Upper lobe of right lung (tissue), 1 donor: Measurements from ENCODE around the gene SSX2IP. TPM values are rescaled to one million over a fixed set of nuclear protein-coding genes. Genes with fewer than 3 reads are reported as not detected.
"Not testable (repeated sequence)": the region's sequence is repeated elsewhere in the genome, so short reads cannot be mapped to it uniquely, and the experiment has no call there.

Experiments
- ATAC-seq: fragments of 200-7000 bp; cut with Tn5 transposase; one replicate; pipeline ENCODE4 v1.9.1; 2020; ENCODE audit warnings: mild to moderate bottlenecking, moderate library complexity
- DNase-seq: peaks from one replicate; pipeline ENCODE4 v3.0.0-alpha.2; 2020
- H3K27ac ChIP-seq: fragments of 200-600 bp; one replicate; pipeline ENCODE4 v1.8.0; 2022
- H3K27me3 ChIP-seq: fragments of 200-600 bp; one replicate; pipeline ENCODE4 v1.8.0; 2022; ENCODE audit warnings: mild to moderate bottlenecking
- H3K36me3 ChIP-seq: fragments of 200-600 bp; one replicate; pipeline ENCODE4 v1.8.0; 2022
- H3K4me1 ChIP-seq: fragments of 200-600 bp; one replicate; pipeline ENCODE4 v1.8.0; 2022
- H3K4me3 ChIP-seq: fragments of 200-600 bp; one replicate; pipeline ENCODE4 v1.8.0; 2022; ENCODE audit warnings: mild to moderate bottlenecking
- H3K9me3 ChIP-seq: fragments of 200-600 bp; one replicate; pipeline ENCODE4 v1.8.0; 2022
- CTCF ChIP-seq: fragments of 200-600 bp; IDR thresholded peaks from one replicate; pipeline ENCODE4 v1.8.0; 2022; ENCODE audit warnings: antibody characterized with exemption
- intact Hi-C: fragments of 100-400 bp; cut with DNase I; formaldehyde crosslinking; loops from one replicate; pipeline ENCODE4 v1.11.0; 2022
- total RNA-seq: library from RNA; stranded (reverse); fragmentation: NEBNext Ultra II Directional; extraction: Animal tissue kit (Norgen Biotek cat#: 25700); gene quantifications from one replicate; pipeline ENCODE4 v1.2.1, GENCODE V29; 2021
- donor health status: DM: no; HTN: yes; CAD: no; lungs with severe emphysema.

SSX2IP gene
- total RNA-seq, 1 donor from 2014 or later: 8.5 TPM

GRCh38 chr1:84735483-84735882, 45.2 kb upstream of the SSX2IP start:
- Histone ChIP-seq H3K27ac (no peak overlapping the region), H3K36me3 (no peaks in the 10 kb centered on the region), H3K27me3 (peaks cover 5% of the 10 kb centered on the region), H3K4me3 (no peak overlapping the region), H3K9me3 (no peaks in the 10 kb centered on the region), H3K4me1 (no peaks in the 10 kb centered on the region)
- ATAC-seq (no peak), DNase-seq (no peak)
- TF ChIP-seq CTCF: no peak
- intact Hi-C loops: no loop called here

- no peaks in the 10 kb centered on the region for H3K36me3 ChIP-seq
- TF ChIP-seq CTCF: no peak
- intact Hi-C loops: no loop called here
These were observed 42.3 kb upstream of the SSX2IP start for GRCh38 chr1:84732520-84732919.

GRCh38 chr1:84731519-84731918, 41.3 kb upstream of the SSX2IP start:
- intact Hi-C loops: no loop called here
- Histone ChIP-seq H3K4me1 (no peaks in the 10 kb centered on the region), H3K9me3 (no peaks in the 10 kb centered on the region), H3K4me3 (no peak overlapping the region), H3K36me3 (no peaks in the 10 kb centered on the region), H3K27ac (no peak overlapping the region), H3K27me3 (no peaks in the 10 kb centered on the region)
- no peak for TF ChIP-seq CTCF
- DNase-seq (no peak), ATAC-seq (no peak)

More at GRCh38 chr1:84732520-84732919, 42.3 kb upstream of the SSX2IP start:
- DNase-seq (no peak), ATAC-seq (no peak)
- H3K4me1 ChIP-seq: no peaks in the 10 kb centered on the region
- H3K27ac ChIP-seq: no peak overlapping the region
- H3K4me3 ChIP-seq: no peak overlapping the region
- no peaks in the 10 kb centered on the region for H3K27me3 ChIP-seq
- no peaks in the 10 kb centered on the region for H3K9me3 ChIP-seq

GRCh38 chr1:84727711-84728110, 37.5 kb upstream of the SSX2IP start:
- H3K36me3 ChIP-seq, H3K9me3 ChIP-seq, intact Hi-C loops, H3K27ac ChIP-seq, H3K4me3 ChIP-seq, ATAC-seq, DNase-seq, H3K4me1 ChIP-seq, H3K27me3 ChIP-seq: not testable (repeated sequence)

- no peak overlapping the region for H3K4me3 ChIP-seq
- TF ChIP-seq CTCF: no peak
- ATAC-seq: no peak
- no peak for DNase-seq
- H3K4me1 ChIP-seq: no peaks in the 10 kb centered on the region
- no peak overlapping the region for H3K27ac ChIP-seq
- no peaks in the 10 kb centered on the region for H3K27me3 ChIP-seq
- intact Hi-C loops: no loop called here
- no peaks in the 10 kb centered on the region for H3K9me3 ChIP-seq
- no peaks in the 10 kb centered on the region for H3K36me3 ChIP-seq
These were observed 36.6 kb upstream of the SSX2IP start for GRCh38 chr1:84726593-84727499.

GRCh38 chr1:84724128-84724860, 34.0 kb upstream of the SSX2IP start:
- DNase-seq (no peak), ATAC-seq (peak; percentile 61)
- Histone ChIP-seq H3K36me3 (no peaks in the 10 kb centered on the region), H3K4me1 (peaks cover 4% of the 10 kb centered on the region), H3K27ac (no peak overlapping the region), H3K27me3 (no peaks in the 10 kb centered on the region), H3K9me3 (no peaks in the 10 kb centered on the region), H3K4me3 (no peak overlapping the region)
- intact Hi-C loops: no loop called here
- peak; percentile 24 for TF ChIP-seq CTCF
